ENCODE results near the gene NT5C2.
"Not testable (repeated sequence)": the region's sequence is repeated elsewhere in the genome, so short reads cannot be mapped to it uniquely, and the experiment has no call there.

NT5C2 gene

GRCh38 chr10:103082683-103083082, 110.4 kb downstream of the NT5C2 start:
- no peak for DNase-seq

GRCh38 chr10:103080891-103081581, 112.0 kb downstream of the NT5C2 start:
- DNase-seq = no peak

- no peak for DNase-seq
These were observed 113.1 kb downstream of the NT5C2 start for GRCh38 chr10:103079946-103080345.

- DNase-seq = no peak
These were observed 114.0 kb downstream of the NT5C2 start for GRCh38 chr10:103079100-103079499.

GRCh38 chr10:103078676-103079075, 114.4 kb downstream of the NT5C2 start:
- DNase-seq = no peak

GRCh38 chr10:103078309-103078615, 114.8 kb downstream of the NT5C2 start:
- DNase-seq = no peak

- no peak for DNase-seq
These were observed 115.4 kb downstream of the NT5C2 start for GRCh38 chr10:103077491-103078308.

GRCh38 chr10:103077020-103077419, 116.1 kb downstream of the NT5C2 start:
- DNase-seq = no peak

GRCh38 chr10:103072891-103073290, 120.2 kb downstream of the NT5C2 start:
- DNase-seq = no peak

- no peak for DNase-seq
These were observed 120.8 kb downstream of the NT5C2 start for GRCh38 chr10:103072276-103072675.

GRCh38 chr10:103069453-103070331, 123.4 kb downstream of the NT5C2 start:
- DNase-seq = no peak

- no peak for DNase-seq
These were observed 125.1 kb downstream of the NT5C2 start for GRCh38 chr10:103067956-103068355.

- no peak for DNase-seq
These were observed 125.6 kb downstream of the NT5C2 start for GRCh38 chr10:103067484-103067883.

- not testable (repeated sequence) for DNase-seq
These were observed 126.0 kb downstream of the NT5C2 start for GRCh38 chr10:103067099-103067477.

GRCh38 chr10:103066141-103067098, 126.7 kb downstream of the NT5C2 start:
- DNase-seq = no peak

- DNase-seq = no peak
These were observed 128.1 kb downstream of the NT5C2 start for GRCh38 chr10:103064956-103065355.

- DNase-seq = no peak
These were observed 130.1 kb downstream of the NT5C2 start for GRCh38 chr10:103062854-103063590.

GRCh38 chr10:103060575-103060974, 132.5 kb downstream of the NT5C2 start:
- DNase-seq = no peak

- DNase-seq = no peak
These were observed 135.0 kb downstream of the NT5C2 start for GRCh38 chr10:103058034-103058433.

- DNase-seq = no peak
These were observed 138.0 kb downstream of the NT5C2 start for GRCh38 chr10:103055105-103055504.

- no peak for DNase-seq
These were observed 138.5 kb downstream of the NT5C2 start for GRCh38 chr10:103054621-103055020.
